Measurements from ENCODE around the gene FAM3B.
"Not testable (repeated sequence)": the region's sequence is repeated elsewhere in the genome, so short reads cannot be mapped to it uniquely, and the experiment has no call there.

The FAM3B gene

DNA sequence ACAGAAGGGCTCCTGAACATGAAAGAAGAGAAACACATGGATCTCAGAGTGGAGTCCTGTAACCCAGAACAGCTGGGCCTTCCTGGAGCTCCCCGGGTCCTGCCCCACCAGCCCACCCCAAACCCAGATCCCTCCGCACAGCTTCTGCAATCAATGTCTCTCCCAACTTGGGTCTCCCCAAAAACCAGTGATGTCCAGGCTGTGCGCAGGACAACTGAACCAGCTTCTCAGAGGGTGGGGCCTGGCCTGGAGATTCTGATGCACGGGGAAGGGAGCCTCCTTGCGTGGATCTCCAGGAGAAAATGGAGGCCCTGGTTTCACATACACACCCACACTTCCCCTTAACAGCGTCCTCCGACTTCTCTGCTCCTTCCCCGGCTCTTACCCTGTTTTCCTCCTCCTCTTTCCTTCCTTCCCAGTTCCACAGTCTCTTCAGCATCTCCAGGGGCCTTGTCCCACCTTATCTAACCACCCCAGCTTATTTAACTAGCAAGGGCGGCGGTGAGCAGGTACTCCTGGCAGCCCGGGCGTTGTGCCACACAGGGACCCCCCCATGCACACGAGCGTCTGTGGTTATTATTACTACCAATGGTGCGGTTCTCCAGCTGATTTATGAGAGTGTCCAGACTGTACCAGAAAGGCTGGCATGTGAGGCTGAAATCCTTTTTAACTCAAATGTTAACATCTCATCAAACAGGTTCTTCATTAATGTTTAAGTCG lies 34.0 kb downstream of the FAM3B start:
- no peak for DNase-seq

DNA sequence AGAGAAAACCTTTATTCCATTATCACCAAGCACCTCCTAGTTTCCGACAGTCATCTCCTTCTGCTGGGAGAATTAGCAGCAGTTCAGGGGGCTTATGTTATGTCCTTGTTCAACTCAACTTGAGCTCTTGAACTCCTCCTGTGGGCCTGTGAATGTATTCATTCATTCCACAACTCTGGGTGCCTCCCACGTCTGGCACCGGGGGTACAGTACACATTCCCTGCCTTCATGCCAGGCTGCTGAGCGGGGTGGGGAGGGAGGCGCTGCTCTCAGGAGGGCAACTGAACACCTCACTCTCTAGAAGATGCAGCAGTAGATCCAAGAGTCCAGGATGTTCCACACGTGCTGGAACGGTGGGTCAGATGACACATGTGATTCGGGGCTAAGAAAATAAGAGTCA lies 40.9 kb downstream of the FAM3B start:
- no peak for DNase-seq

DNA sequence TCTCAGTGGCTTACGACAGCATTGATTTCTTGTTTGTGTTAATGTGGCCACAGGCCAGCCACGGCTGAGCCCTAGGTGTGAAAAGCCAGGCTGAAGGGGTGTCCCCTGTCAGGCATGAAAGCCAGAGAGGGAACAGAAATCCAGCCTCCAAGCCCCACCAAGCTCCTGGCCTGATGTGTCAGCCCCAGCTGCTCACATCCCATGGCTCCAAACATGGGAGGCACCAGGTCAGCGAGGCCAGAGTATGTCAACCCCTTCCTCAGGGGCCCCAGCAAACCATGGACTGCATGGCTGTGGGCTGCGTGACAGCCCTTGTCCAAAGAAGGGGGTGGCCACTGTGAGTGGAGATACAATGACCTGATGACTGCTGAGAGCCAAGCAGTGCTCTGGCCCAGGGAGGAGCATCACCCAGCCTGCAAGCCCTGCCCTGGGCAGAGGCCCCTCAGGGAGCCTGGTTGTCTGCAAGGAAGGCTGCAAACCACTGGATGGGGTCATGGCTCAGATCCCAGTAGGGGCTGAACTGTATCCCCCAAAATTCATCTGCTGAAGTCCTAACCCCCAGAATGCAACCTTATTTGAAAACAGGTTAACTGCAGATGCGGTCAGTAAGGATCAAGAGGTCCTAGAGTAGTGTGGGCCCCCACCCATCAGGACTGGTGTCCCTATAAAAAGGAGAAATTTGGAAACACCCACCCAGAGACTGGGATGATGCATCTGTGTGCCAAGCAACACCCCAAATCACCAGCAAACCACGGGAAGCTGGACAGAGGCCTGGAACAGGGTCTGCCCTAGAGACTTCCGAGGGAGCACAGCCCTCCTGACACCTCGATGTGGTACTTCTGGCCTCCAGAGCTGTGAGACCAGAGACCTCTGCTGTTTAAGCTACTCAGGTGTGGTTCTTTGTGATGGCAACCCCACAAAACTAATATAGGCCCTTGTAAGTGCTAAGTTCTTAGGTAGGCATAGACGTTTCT lies 41.9 kb downstream of the FAM3B start:
- DNase-seq, result no peak

DNA sequence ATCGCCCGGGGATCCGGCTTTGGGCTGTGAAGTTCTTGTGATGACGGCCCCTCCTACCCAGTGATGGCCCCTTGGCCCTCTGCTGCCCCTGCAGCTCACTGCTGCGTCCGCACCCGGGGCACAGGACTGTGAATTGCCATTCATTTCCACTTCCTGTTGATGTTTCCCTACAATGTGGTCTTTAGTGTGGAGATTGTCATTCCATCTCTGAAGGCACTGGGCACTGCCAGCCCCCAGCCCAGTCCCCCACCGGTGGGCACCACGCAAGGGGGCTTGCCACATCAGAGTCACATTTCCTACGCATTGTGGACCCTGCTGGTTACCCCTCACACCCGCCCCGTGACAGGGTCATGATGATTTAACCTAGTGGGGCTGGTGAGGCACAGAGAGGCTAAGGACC lies 42.7 kb downstream of the FAM3B start:
- DNase-seq, result no peak

DNA sequence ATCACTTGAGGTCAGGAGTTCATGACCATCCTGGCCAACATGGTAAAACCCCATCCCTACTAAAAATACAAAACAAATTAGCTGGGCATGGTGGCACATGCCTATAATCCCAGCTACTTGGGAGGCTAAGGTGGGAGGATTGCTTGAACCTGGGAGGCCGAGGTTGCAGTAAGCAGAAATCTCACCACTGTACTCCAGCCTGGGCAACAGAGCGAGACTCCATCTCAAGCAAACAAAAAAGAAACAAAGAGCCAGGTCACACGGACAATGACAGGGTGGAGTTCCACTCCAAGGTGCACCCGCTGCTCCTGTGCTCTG lies 43.1 kb downstream of the FAM3B start:
- DNase-seq, result not testable (repeated sequence)

DNA sequence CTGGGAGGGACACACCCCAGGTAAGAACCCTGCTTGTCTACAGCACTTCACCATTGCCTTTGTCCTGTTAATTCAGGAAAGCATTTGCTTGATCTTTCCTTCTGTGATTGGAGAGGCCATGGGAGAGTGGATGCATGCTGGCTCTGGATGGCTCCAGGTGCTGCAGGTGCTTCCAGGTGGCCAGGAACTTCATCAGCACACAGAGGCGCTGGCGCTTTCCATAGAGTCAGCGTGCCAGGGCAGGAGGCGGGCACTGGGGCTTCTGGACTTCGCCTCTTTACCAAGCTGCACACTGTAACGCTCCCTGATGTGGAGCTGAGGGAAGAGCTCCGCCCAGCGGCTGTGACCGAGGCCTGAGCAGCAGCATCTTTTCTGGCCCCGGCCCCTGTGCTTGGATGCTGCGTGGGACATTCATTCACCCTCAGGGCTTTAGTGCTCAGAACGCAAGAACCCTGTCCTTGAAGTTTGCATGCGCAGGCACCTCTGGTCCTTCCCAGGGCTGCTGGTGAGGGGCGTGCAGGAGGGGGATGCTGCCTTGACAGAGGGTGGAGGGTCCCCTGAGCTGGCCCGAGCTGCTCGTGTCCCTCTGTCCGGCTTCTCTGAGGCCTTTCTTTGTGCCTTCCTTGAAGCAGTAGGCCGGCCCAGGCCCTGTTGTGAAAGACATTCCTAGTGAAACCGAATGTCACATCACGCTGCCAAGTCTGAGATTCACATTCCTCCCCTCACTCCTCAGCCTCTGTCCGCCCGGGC lies 43.6 kb downstream of the FAM3B start:
- no peak for DNase-seq

DNA sequence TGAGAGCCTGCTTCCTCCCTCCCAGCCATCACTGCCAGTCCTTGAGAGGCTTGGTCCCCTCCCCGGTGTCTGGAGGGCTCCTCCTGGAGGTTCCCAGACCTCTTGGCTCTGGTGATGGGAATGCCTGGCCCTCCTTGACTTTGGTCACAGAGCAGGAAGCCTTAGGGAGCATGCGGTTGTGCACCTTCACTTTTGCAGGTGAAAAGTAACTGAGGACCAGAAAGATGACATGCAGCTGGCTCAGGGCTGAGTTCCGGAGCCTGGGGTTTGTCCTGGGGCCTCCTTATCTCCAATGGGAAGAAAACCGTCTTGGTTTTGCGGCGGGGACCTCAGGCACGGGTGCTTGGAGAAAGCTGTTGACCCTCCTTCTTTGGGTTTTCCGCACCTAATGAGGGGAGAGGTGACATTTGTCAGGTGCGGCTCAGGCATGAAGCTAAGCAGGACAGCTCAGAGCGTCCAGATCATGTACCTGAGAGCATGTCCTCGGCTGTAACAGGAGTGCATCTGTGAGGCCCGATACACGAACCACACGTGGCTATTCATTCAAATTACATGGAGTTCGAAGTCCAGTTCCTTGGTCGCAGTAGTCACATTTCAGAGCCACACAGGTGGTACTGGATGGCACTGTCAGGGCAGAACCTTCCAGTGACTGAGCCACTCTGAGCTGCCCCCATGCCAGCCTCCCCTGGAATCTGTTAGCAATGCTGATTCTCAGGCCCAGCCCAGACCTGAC lies 44.6 kb downstream of the FAM3B start:
- no peak for DNase-seq

DNA sequence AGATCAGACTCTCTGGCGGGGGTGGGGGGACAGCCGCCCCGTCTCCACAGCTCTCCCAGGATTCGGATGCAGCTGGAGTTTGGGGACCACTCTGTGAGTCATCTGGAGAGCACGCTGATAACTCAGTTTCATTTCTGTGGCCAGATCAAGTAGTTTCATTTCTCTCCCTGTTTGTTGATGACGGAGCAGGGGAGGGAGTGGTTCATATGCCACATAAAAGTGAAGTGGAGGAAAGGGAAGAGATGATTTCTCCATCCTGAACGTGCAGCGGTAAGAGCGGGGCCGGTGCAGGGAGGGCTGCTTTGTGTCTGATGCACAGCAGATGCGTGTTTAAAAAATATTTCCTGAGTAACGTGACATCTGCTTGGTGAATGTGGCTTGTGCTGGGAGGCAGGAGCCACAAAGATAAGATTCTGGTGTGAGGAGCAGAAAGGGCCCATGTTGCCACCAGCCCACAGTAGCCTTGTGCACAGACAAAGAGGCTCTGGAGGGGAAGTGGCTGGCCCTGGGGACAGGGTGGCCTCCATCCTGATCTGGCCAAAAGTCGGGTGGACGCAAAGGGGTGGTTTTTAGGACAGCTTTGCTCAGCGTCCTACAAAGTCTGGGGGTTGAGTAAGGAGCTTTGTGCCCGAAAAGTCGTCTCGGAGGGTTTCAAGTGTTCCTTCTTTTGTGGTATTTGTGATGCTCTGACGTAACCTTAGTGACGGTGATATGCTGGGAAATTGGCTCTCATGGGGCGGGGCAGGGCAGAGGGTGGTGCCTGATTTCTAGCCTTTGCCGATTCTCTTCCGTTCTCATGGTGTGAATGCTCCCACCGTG lies 45.4 kb downstream of the FAM3B start, which contains the start of gene MX2:
Gene MX2 (plus strand): TSS at position 242 of the 819 bp plus-strand sequence. CDS start 14,880 bp downstream, outside the sequence.
- DNase-seq, result peak; percentile 73

DNA sequence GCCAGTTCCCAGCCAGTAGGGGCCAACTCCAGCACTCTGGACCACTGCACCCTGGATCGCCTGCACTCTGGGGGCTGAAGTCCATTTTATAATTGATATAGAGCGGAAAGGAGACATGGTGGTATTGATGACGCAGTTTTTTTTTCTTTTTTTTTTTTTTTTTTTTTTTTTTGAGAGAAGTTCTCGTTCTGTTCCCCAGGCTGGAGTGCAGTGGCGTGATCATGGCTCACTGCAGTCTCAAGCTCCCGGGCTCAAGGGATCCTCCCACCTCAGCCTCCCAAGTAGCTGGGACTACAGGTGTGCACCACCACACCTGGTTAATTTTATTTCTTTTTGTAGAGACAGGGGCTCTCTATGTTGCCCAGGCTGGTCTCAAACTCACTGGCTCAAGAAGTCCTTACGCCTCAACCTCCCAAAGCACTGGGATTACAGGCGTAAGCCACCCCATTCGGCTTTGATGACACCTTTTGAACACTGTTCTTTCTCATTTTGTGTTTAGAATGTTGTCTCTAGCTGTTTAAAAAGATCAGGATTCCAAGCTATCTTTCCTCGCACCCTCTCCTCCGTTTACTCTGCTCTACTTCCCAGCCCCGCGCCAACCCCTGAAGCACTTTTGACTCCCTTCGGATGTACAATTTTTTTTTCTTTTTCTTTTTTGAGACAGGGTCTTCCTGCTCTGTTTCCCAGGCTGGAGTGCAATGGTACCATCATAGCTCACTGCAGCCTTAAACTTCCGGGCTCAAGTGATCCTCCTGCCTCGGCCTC lies 46.2 kb downstream of the FAM3B start:
- no peak for DNase-seq

DNA sequence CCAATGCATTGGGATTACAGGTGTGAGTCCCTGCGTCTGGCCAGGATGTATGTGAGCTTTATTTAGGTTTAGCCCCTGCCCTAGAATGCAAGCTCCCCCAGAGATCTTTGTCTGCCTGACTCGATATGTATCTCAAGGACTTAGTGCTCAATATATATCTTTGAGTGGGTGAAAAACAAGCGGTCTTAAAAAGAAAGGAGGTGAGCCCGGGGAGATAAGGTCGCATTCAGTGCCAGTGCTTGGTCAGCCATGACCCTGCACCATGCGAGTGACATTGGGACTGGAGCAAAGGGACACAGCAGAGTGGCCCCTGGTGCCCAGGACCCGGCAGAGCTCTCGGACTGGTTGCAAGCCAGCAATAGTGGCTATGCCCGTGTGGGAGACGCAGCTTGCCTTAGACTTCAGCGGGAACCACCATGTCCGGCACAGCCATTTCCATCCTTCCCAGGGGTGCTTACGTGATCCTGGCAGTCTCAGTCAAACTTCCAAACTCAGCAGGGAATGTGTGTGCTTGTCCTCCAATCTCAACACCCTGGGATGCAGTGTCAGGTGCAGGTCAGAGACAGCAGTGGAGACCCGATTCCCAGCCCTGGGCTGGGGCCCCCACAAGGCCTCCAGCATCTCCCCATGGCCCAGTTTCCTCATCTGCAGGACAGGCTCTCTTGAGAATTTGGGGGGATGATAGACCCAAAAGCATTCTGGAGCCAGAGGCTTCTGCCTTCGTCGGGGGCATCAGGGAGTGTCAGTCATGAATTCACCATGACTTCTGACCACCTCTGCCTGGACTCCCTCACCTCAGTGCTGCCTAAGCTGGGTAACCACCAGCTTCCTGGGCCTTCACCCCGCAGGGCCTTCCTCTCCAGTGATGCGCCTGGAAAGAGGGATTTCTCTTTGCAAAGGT lies 47.0 kb downstream of the FAM3B start:
- DNase-seq, result no peak

DNA sequence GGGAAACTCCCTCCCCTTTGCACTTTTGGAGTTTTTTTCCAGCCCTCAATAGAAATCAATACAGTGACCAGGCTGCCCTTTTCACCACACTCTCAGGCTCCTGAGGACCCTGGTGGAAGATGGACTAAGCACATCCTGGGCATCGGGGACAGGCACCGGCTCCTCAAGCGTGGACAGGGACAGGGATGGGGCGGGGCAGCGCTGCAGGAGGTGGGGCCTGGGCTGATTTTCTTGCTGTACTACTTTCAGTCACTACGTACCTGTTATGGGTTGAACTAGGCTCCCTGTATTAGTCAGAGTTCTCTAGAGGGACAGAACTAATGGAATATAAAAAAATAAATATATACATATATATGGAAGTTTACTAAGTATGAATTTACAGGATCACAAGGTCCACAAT lies 47.7 kb downstream of the FAM3B start:
- DNase-seq, result no peak

DNA sequence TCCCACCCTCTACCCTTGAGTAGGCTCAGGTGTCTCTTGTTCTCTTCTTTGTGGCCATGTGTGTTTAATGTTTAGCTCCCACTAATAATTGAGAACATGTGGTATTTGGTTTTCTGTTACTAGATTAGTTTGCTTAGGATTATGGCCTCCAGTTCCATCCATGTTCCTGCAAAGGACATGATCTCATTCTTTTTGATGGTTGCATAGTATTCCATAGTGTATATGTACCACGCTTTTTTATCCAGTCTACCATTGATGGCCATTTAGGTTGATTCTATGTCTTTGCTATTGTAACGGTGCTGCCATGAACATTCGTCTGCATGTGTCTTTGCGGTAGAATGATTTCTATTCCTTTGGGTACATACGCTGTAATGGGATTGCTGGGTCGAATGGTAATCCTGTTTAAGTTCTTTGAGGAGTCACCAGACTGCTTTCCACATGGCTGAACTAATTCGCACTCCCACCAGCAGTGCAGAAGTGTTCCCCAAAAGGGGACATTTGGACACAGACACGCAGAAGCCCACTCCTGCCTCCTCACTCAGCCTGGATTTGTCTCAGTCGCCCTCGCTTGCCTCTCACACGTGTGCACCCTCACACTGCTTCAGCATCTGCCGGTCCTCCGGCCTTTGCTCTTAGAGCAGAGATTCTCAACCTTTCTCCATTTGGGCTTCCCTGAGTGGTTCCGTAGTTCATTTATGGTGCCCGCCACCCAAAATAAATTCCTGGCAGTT lies 48.9 kb downstream of the FAM3B start:
- DNase-seq, result no peak

DNA sequence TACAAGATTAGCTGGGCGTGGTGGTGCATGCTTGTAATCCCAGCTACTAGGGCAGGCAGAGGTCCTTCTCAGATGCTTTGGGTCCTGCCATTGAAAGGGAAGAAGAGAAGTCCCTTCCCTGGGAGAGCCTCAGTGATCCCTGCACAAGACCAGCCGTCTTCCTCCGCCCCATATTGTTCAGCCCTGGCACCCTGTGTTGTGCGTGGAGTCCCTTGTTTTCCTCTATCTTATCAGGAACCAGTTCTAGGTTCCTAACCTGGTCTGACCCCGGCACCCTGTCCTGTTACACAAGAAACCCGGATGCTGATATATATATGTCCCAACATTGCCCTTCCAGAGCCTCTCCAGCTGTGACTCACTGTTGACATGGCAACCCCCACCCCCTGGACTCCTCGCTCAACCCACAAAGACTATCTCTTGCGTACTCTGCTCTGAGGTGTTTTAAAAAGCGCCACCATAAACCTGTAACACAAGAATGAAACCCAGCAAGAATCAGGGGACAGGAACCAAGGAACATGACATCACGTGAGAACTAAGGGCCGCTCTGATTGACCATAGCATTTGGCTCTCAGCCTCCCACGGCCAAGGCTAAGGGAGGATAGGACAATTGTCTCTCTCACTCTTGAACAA lies 50.0 kb downstream of the FAM3B start:
- DNase-seq, result no peak

DNA sequence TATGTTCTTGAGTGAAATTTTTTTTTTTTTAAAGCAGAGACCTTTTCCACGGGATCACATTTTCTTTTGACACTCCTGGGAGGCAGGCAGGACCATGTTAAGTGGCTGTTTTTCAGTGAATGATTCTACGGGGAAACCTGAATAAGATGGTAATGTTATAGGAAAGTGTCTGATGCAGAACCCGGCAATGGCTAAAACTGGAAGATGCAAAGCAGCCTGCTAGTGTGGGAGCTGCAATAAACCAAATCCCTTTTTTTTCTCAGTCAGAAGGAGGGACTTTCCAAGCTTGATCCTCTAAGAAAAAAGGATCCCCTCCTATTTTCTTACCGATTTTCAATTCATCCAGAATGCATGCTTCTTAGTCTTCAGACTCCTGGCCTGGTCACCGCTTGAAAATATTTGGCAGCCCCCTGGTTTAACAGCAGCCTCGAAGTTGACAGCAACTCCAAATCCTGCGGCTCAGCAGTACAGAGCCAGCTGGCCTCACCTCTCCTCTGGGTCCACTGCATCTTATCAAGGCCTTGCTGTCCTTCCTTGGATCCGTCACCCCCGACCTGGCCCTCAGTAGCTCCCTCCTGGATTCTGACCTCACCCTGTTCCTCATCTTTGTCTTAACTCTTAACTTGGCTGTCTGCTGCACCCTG lies 50.8 kb downstream of the FAM3B start:
- no peak for DNase-seq

DNA sequence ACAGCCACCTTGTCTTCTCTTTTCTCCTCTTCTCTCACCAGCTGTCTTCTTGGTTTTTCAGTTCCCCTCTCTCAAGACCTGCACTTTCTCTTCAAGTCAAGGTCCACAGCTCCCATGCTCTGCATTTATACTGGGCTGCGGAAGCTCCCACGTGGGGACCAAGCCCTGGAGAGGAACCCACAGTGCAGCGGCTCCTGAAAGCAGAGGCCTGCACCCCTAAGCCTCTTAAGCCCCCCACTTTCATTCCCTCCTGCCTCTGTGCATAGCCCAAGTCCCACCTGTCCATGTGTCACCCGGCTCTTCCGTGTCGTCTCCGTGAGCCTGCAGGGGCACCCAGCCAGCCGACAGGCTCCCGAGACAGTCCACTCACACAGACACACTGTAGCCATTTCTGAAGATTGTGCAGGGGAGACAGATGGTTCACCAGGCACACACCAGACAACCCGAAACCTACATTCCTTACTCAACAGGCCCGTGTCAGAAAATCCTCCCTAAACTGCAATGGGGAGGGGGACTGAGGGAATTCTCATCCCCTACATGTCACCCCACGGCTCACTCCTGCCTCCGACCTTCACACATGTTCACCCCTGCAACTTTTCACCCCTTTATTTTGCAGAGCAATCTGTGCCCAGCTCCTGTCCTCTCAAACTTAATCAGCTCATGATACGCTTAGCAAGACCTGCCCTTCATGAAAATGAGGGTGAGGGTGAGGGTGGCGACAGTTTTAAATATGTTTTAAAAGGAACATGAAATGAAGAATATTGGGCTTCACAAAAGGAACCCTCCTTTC lies 51.5 kb downstream of the FAM3B start:
- DNase-seq, result no peak

DNA sequence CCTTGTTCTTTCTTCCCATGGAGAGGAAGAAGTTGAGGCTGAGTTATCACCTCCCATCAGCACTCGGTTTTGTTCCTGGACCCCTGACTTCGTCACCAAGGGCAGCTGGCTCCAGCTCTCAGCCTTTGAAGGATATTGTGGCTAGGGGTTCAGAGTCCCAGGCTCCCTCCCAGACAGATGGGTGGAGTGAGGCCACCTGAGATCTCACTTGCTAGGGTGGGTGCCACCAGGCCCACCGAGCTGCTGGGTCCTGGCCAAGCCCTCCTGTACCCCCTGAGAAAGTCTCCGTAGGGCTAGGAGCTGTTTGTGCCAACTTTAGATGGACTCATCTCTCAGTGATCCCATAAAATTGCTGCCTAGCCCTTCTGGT lies 52.1 kb downstream of the FAM3B start:
- DNase-seq, result no peak
